Measurements from ENCODE around the gene GRIK4. TPM values are rescaled to one million over a fixed set of nuclear protein-coding genes. Genes with fewer than 3 reads are reported as not detected.

The GRIK4 gene
- total RNA-seq, 1 donor from 2014 or later: 0.89 TPM

- peaks cover 36% of the 10 kb centered on the region for H3K27me3 Mint-ChIP-seq (ENCODE audit: low read depth)
- no peak overlapping the region for H3K4me3 Mint-ChIP-seq
- TF ChIP-seq CTCF (conservative IDR thresholded peaks at IDR 0.05): no peak
- H3K27ac Mint-ChIP-seq (ENCODE audit: unreplicated experiment): no peak overlapping the region
- H3K9me3 Mint-ChIP-seq: no peaks in the 10 kb centered on the region
- DNase-seq (ENCODE audit: low read depth, low spot score): no peak
- no peaks in the 10 kb centered on the region for H3K36me3 Mint-ChIP-seq (ENCODE audit: low read depth)
- H3K4me1 Mint-ChIP-seq: no peaks in the 10 kb centered on the region
Observed at GRCh38 chr11:120667281-120667680, 155.7 kb downstream of the GRIK4 start.

GRCh38 chr11:120667934-120668333 is 156.4 kb downstream of the GRIK4 start:
- Mint-ChIP-seq H3K36me3 (ENCODE audit: low read depth) (no peaks in the 10 kb centered on the region), H3K4me1 (no peaks in the 10 kb centered on the region), H3K27ac (ENCODE audit: unreplicated experiment) (no peak overlapping the region), H3K9me3 (no peaks in the 10 kb centered on the region), H3K27me3 (ENCODE audit: low read depth) (peaks cover 38% of the 10 kb centered on the region), H3K4me3 (no peak overlapping the region)
- no peak for TF ChIP-seq CTCF (conservative IDR thresholded peaks at IDR 0.05)
- no peak for DNase-seq (ENCODE audit: low read depth, low spot score)

GRCh38 chr11:120668537-120668936 is 157.0 kb downstream of the GRIK4 start:
- H3K27me3 Mint-ChIP-seq (ENCODE audit: low read depth): peaks cover 33% of the 10 kb centered on the region
- no peak for TF ChIP-seq CTCF (conservative IDR thresholded peaks at IDR 0.05)
- H3K36me3 Mint-ChIP-seq (ENCODE audit: low read depth): no peaks in the 10 kb centered on the region
- no peak for DNase-seq (ENCODE audit: low read depth, low spot score)
- no peak overlapping the region for H3K4me3 Mint-ChIP-seq
- H3K4me1 Mint-ChIP-seq: no peaks in the 10 kb centered on the region
- no peak overlapping the region for H3K27ac Mint-ChIP-seq (ENCODE audit: unreplicated experiment)
- H3K9me3 Mint-ChIP-seq: no peaks in the 10 kb centered on the region

GRCh38 chr11:120674542-120674941 is 163.0 kb downstream of the GRIK4 start:
- no peak overlapping the region for H3K27ac Mint-ChIP-seq (ENCODE audit: unreplicated experiment)

GRCh38 chr11:120675171-120675570 is 163.6 kb downstream of the GRIK4 start:
- no peaks in the 10 kb centered on the region for H3K9me3 Mint-ChIP-seq
- no peak for DNase-seq (ENCODE audit: low read depth, low spot score)
- H3K27me3 Mint-ChIP-seq (ENCODE audit: low read depth): peaks cover 26% of the 10 kb centered on the region
- no peaks in the 10 kb centered on the region for H3K36me3 Mint-ChIP-seq (ENCODE audit: low read depth)
- no peak overlapping the region for H3K27ac Mint-ChIP-seq (ENCODE audit: unreplicated experiment)
- no peaks in the 10 kb centered on the region for H3K4me1 Mint-ChIP-seq
- no peak for TF ChIP-seq CTCF (conservative IDR thresholded peaks at IDR 0.05)
- H3K4me3 Mint-ChIP-seq: no peak overlapping the region

More at GRCh38 chr11:120674542-120674941, 163.0 kb downstream of the GRIK4 start:
- Mint-ChIP-seq H3K9me3 (no peaks in the 10 kb centered on the region), H3K36me3 (ENCODE audit: low read depth) (no peaks in the 10 kb centered on the region), H3K27me3 (ENCODE audit: low read depth) (peaks cover 26% of the 10 kb centered on the region), H3K4me1 (no peaks in the 10 kb centered on the region), H3K4me3 (no peak overlapping the region)
- no peak for TF ChIP-seq CTCF (conservative IDR thresholded peaks at IDR 0.05)
- no peak for DNase-seq (ENCODE audit: low read depth, low spot score)

GRCh38 chr11:120676991-120677390 is 165.4 kb downstream of the GRIK4 start:
- peaks cover 7% of the 10 kb centered on the region for H3K4me1 Mint-ChIP-seq
- peaks cover 15% of the 10 kb centered on the region for H3K27me3 Mint-ChIP-seq (ENCODE audit: low read depth)
- no peak overlapping the region for H3K4me3 Mint-ChIP-seq
- DNase-seq (ENCODE audit: low read depth, low spot score): no peak
- H3K9me3 Mint-ChIP-seq: no peaks in the 10 kb centered on the region
- H3K36me3 Mint-ChIP-seq (ENCODE audit: low read depth): no peaks in the 10 kb centered on the region
- no peak overlapping the region for H3K27ac Mint-ChIP-seq (ENCODE audit: unreplicated experiment)
- no peak for TF ChIP-seq CTCF (conservative IDR thresholded peaks at IDR 0.05)
